ENCODE data around the gene BICD2.

GRCh38 chr9:92671323-92671722, 93.3 kb downstream of the BICD2 start:
- no peak for TF ChIP-seq POLR2A (IDR thresholded peaks at IDR 0.05)
- TF ChIP-seq CTCF (IDR thresholded peaks at IDR 0.05) = no peak

Measured in suprapubic skin (tissue), 3 donors.